WTC11 (cell line): Measurements from ENCODE around the gene APOBEC3F. TPM values are rescaled to one million over a fixed set of nuclear protein-coding genes. Genes with fewer than 3 reads are reported as not detected.

ENCODE experiments used
- ATAC-seq: fragments of 200-7000 bp; cut with Tn5 transposase; 2 replicates; pipeline ENCODE4 v1.10.0; 2021; ENCODE audit warnings: mild to moderate bottlenecking, moderate library complexity
- CTCF ChIA-PET: fragments of 300-600 bp; sonication (Branson Sonifier 250); formaldehyde crosslinking; loops from one replicate; lab custom pipeline; 2021; ENCODE audit warnings: antibody characterized with exemption; lab: Charles Lee
- POLR2A ChIA-PET: fragments of 350-600 bp; sonication (Branson Sonifier 250); formaldehyde crosslinking; loops from one replicate; lab custom pipeline; 2021; ENCODE audit warnings: antibody characterized with exemption; lab: Charles Lee
- DNase-seq: peaks from one replicate; pipeline ENCODE4 v3.0.0; 2021; ENCODE audit warnings: low spot score
- H3K27ac Mint-ChIP-seq: 2 replicates; pipeline ENCODE4 v1.8.0; 2021; ENCODE audit warnings: mixed read lengths
- H3K27me3 Mint-ChIP-seq: 2 replicates; pipeline ENCODE4 v1.8.0; 2021; ENCODE audit warnings: low read depth, mild to moderate bottlenecking, moderate library complexity, mixed read lengths
- H3K36me3 Mint-ChIP-seq: 2 replicates; pipeline ENCODE4 v1.8.0; 2021; ENCODE audit warnings: mixed read lengths
- H3K4me1 Mint-ChIP-seq: 2 replicates; pipeline ENCODE4 v1.8.0; 2022; ENCODE audit warnings: mixed read lengths
- H3K4me3 Mint-ChIP-seq: 2 replicates; pipeline ENCODE4 v1.8.0; 2021; ENCODE audit warnings: mild to moderate bottlenecking, moderate library complexity, mixed read lengths
- H3K9me3 Mint-ChIP-seq: 2 replicates; pipeline ENCODE4 v1.8.0; 2021; ENCODE audit warnings: mixed read lengths
- ARID4B ChIP-seq: sonication (generic); formaldehyde crosslinking; IDR thresholded peaks from 2 replicates; pipeline ENCODE4 v1.8.0; 2023; ENCODE audit warnings: missing genetic modification reagents, mild to moderate bottlenecking, borderline replicate concordance
- EMX1 ChIP-seq: fragments of 250-450 bp; sonication (Bioruptor Pico); IDR thresholded peaks from 2 replicates; pipeline ENCODE4 v1.8.0; 2021; ENCODE audit warnings: mild to moderate bottlenecking
- GABPB1 ChIP-seq: sonication (generic); formaldehyde crosslinking; IDR thresholded peaks from 2 replicates; pipeline ENCODE4 v1.8.1; 2023; ENCODE audit warnings: mild to moderate bottlenecking, missing genetic modification reagents
- GRHL2 ChIP-seq: fragments of 250-450 bp; sonication (Bioruptor Pico); IDR thresholded peaks from 2 replicates; pipeline ENCODE4 v1.8.0; 2022; ENCODE audit warnings: mild to moderate bottlenecking, moderate library complexity; ENCODE audit not compliant: insufficient replicate concordance, severe bottlenecking
- JUN ChIP-seq: sonication (generic); formaldehyde crosslinking; IDR thresholded peaks from 2 replicates; pipeline ENCODE4 v1.8.0; 2023; ENCODE audit warnings: mild to moderate bottlenecking, missing genetic modification reagents
- NFE2L1 ChIP-seq: sonication (generic); formaldehyde crosslinking; IDR thresholded peaks from 2 replicates; pipeline ENCODE4 v1.8.1; 2023; ENCODE audit warnings: missing genetic modification reagents
- RELA ChIP-seq: sonication (generic); formaldehyde crosslinking; IDR thresholded peaks from 2 replicates; pipeline ENCODE4 v1.8.1; 2022; ENCODE audit warnings: missing genetic modification reagents, mild to moderate bottlenecking, borderline replicate concordance
- SMAD3 ChIP-seq: sonication (generic); formaldehyde crosslinking; IDR thresholded peaks from 2 replicates; pipeline ENCODE4 v1.8.0; 2022; ENCODE audit warnings: missing genetic modification reagents, mild to moderate bottlenecking, borderline replicate concordance
- SOX15 ChIP-seq: fragments of 250-450 bp; sonication (Bioruptor Pico); IDR thresholded peaks from 2 replicates; pipeline ENCODE4 v1.9.0; 2021; ENCODE audit warnings: mild to moderate bottlenecking
- TEAD1 ChIP-seq: sonication (generic); formaldehyde crosslinking; IDR thresholded peaks from 2 replicates; pipeline ENCODE4 v1.8.0; 2022; ENCODE audit warnings: mild to moderate bottlenecking, missing genetic modification reagents
- ZNF512 ChIP-seq: sonication (generic); formaldehyde crosslinking; IDR thresholded peaks from 2 replicates; pipeline ENCODE4 v1.8.1; 2022; ENCODE audit warnings: missing genetic modification reagents, borderline replicate concordance
- total RNA-seq: library from RNA; stranded (reverse); gene quantifications from 3 replicates; pipeline ENCODE4 v1.2.3, GENCODE V29; 2021
- TF ChIP-seq, protein P1 (sequence below): sonication (generic); formaldehyde crosslinking; IDR thresholded peaks from 2 replicates; pipeline ENCODE4 v1.8.0; 2023; ENCODE audit warnings: missing genetic modification reagents
- TF ChIP-seq, protein P2 (sequence below): sonication (generic); formaldehyde crosslinking; IDR thresholded peaks from 2 replicates; pipeline ENCODE4 v1.8.0; 2022; ENCODE audit warnings: mild to moderate bottlenecking, missing genetic modification reagents
- TF ChIP-seq, protein P3 (sequence below): sonication (generic); formaldehyde crosslinking; IDR thresholded peaks from 2 replicates; pipeline ENCODE4 v1.8.0; 2022; ENCODE audit warnings: mild to moderate bottlenecking, missing genetic modification reagents

The APOBEC3F gene
- total RNA-seq, 1 experiment from 2014 or later, result 8.7 TPM

DNA sequence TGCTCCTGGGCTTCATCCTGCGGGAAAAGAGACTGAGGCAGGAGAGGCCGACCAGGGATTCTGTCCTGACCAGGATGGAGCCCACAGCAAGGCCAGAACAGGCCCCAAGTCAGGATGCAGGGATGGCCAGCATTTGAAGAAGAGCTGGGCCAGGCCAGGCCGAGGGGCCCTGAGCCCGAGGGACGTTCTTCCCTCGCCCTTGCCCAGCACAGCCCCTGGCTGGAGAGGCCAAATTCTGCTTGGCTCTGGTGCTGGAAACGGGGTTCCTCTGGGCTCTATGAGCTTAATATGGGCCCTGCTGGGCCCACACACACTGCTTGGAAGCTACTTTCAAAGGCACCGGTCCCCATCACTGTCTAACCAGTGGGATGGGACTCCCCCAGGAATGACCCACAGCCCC, 44.0 kb downstream of the APOBEC3F start:
- no peak for DNase-seq
- CTCF ChIA-PET, result no interaction called here
- no peaks in the 10 kb centered on the region for H3K9me3 Mint-ChIP-seq

More for the DNA sequence above, 44.0 kb downstream of the APOBEC3F start:
- peaks cover 29% of the 10 kb centered on the region for H3K4me1 Mint-ChIP-seq
- POLR2A ChIA-PET, result no interaction called here
- no peak for ATAC-seq
- H3K36me3 Mint-ChIP-seq, result no peaks in the 10 kb centered on the region
- TF ChIP-seq, protein P1, sequence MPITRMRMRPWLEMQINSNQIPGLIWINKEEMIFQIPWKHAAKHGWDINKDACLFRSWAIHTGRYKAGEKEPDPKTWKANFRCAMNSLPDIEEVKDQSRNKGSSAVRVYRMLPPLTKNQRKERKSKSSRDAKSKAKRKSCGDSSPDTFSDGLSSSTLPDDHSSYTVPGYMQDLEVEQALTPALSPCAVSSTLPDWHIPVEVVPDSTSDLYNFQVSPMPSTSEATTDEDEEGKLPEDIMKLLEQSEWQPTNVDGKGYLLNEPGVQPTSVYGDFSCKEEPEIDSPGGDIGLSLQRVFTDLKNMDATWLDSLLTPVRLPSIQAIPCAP (CRISPR knock-in tag), result no peak
- TF ChIP-seq RELA (CRISPR knock-in tag) (no peak), EMX1 (CRISPR knock-in tag) (no peak), ARID4B (CRISPR knock-in tag) (no peak), TEAD1 (CRISPR knock-in tag) (no peak), SOX15 (CRISPR knock-in tag) (no peak), SMAD3 (CRISPR knock-in tag) (no peak), JUN (CRISPR knock-in tag) (no peak), GRHL2 (CRISPR knock-in tag) (no peak), ZNF512 (no peak), NFE2L1 (CRISPR knock-in tag) (no peak), GABPB1 (CRISPR knock-in tag) (no peak)
- TF ChIP-seq, protein P2, sequence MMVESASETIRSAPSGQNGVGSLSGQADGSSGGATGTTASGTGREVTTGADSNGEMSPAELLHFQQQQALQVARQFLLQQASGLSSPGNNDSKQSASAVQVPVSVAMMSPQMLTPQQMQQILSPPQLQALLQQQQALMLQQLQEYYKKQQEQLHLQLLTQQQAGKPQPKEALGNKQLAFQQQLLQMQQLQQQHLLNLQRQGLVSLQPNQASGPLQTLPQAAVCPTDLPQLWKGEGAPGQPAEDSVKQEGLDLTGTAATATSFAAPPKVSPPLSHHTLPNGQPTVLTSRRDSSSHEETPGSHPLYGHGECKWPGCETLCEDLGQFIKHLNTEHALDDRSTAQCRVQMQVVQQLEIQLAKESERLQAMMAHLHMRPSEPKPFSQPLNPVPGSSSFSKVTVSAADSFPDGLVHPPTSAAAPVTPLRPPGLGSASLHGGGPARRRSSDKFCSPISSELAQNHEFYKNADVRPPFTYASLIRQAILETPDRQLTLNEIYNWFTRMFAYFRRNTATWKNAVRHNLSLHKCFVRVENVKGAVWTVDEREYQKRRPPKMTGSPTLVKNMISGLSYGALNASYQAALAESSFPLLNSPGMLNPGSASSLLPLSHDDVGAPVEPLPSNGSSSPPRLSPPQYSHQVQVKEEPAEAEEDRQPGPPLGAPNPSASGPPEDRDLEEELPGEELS (CRISPR knock-in tag), result no peak
- TF ChIP-seq, protein P3, sequence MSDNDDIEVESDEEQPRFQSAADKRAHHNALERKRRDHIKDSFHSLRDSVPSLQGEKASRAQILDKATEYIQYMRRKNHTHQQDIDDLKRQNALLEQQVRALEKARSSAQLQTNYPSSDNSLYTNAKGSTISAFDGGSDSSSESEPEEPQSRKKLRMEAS, result no peak
- peaks cover 3% of the 10 kb centered on the region; the same call in 1 of the 2 replicates for H3K27me3 Mint-ChIP-seq
- no peak overlapping the region for H3K4me3 Mint-ChIP-seq
- H3K27ac Mint-ChIP-seq, result no peak overlapping the region
